ENCODE measurements around the gene TMTC2. TPM values are rescaled to one million over a fixed set of nuclear protein-coding genes. Genes with fewer than 3 reads are reported as not detected.

The TMTC2 gene
- total and polyA plus RNA-seq, 2 donors (not counting 1 experiment from before 2014, with no cell fraction given): 2.4 to 3.2 TPM

DNA sequence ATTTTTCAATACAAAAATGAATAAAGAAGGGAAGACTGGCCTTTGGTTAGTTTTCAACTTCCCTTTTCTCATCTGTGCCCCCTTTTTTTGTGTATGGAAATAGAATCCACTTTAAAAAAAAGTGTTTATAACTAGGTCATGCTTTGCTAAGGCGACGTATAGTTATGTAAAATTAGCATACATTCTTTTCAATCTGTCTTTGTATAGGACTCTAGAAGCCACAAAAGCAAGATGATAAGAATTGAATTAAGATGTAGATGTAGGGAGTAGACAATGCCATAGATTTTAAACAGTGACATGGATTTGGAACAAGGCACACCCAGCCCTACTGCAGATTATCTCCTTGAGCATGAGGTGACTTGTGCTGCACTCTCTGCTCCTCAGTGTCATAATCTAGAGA is 354.3 kb downstream of the TMTC2 start:
- Histone ChIP-seq H3K4me3 (ENCODE audit: control extremely low read depth in 1 of 5, extremely low read depth in 1 of 5, insufficient read depth in 1 of 5, low read depth in 2 of 5, low read length in 4 of 5) (no peak overlapping the region), H3K9ac (ENCODE audit: low read length) (no peak overlapping the region), H3K79me2 (ENCODE audit: control insufficient read depth, insufficient read depth, low read length) (no peaks in the 10 kb centered on the region), H3K27ac (ENCODE audit: low read length in 2 of 2) (no peak overlapping the region), H3K27me3 (replicated peaks in 1 of 4; ENCODE audit: control extremely low read depth in 1 of 4, control insufficient read depth in 3 of 4, insufficient read depth in 4 of 4, low read length in 3 of 4) (no peaks in the 10 kb centered on the region), H3K4me2 (replicated peaks; ENCODE audit: low read depth, low read length, poor library complexity, severe bottlenecking) (no peak overlapping the region), H4K20me1 (ENCODE audit: control insufficient read depth, insufficient read depth, low read length, poor library complexity, severe bottlenecking) (no peaks in the 10 kb centered on the region), H3K4me1 (ENCODE audit: control insufficient read depth in 2 of 2, insufficient read depth in 2 of 2, low read length in 2 of 2) (no peaks in the 10 kb centered on the region), H3K9me3 (ENCODE audit: control extremely low read depth in 1 of 3, control insufficient read depth in 2 of 3, insufficient read depth in 1 of 3, low read length in 2 of 3) (no peaks in the 10 kb centered on the region), H3K36me3 (replicated peaks in 1 of 2; ENCODE audit: control extremely low read depth in 1 of 2, control insufficient read depth in 1 of 2, extremely low read depth in 1 of 2, insufficient read depth in 2 of 2, low read length in 1 of 2) (no peaks in the 10 kb centered on the region), H2AFZ (ENCODE audit: insufficient read depth, low read depth, low read length, poor library complexity, severe bottlenecking) (no peak overlapping the region)
- CTCF ChIA-PET: no interaction called here
- Mint-ChIP-seq H3K4me3 (no peak overlapping the region), H3K9me3 (ENCODE audit: insufficient read depth) (no peaks in the 10 kb centered on the region), H3K27me3 (no peaks in the 10 kb centered on the region), H3K4me1 (no peaks in the 10 kb centered on the region), H3K27ac (no peak overlapping the region)
- DNase-seq (no peak), ATAC-seq (ENCODE audit: low read depth) (no peak)
- WGBS (ENCODE audit: insufficient coverage): no CpG with 5 or more reads among the region's 2 CpGs
- intact Hi-C loops (cut with micrococcal nuclease): no loop called here
- POLR2A ChIA-PET: no interaction called here
- TF ChIP-seq, protein P1, sequence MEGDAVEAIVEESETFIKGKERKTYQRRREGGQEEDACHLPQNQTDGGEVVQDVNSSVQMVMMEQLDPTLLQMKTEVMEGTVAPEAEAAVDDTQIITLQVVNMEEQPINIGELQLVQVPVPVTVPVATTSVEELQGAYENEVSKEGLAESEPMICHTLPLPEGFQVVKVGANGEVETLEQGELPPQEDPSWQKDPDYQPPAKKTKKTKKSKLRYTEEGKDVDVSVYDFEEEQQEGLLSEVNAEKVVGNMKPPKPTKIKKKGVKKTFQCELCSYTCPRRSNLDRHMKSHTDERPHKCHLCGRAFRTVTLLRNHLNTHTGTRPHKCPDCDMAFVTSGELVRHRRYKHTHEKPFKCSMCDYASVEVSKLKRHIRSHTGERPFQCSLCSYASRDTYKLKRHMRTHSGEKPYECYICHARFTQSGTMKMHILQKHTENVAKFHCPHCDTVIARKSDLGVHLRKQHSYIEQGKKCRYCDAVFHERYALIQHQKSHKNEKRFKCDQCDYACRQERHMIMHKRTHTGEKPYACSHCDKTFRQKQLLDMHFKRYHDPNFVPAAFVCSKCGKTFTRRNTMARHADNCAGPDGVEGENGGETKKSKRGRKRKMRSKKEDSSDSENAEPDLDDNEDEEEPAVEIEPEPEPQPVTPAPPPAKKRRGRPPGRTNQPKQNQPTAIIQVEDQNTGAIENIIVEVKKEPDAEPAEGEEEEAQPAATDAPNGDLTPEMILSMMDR (IDR thresholded peaks at IDR 0.05): no peak
- TF ChIP-seq EZH2 (IDR thresholded peaks at IDR 0.05; ENCODE audit: borderline replicate concordance, insufficient read depth, low read depth, low read length, poor library complexity, severe bottlenecking): no peak

- 87% methylated on average over 5 of the region's 9 CpGs for WGBS (ENCODE audit: insufficient coverage)
- intact Hi-C loops (cut with micrococcal nuclease): no loop called here
- Mint-ChIP-seq H3K27ac (no peak overlapping the region), H3K4me3 (no peak overlapping the region), H3K9me3 (ENCODE audit: insufficient read depth) (no peaks in the 10 kb centered on the region), H3K27me3 (no peaks in the 10 kb centered on the region), H3K4me1 (no peaks in the 10 kb centered on the region)
- ATAC-seq (ENCODE audit: low read depth) (no peak), DNase-seq (no peak)
- Histone ChIP-seq H3K36me3 (replicated peaks in 1 of 2; ENCODE audit: control extremely low read depth in 1 of 2, control insufficient read depth in 1 of 2, extremely low read depth in 1 of 2, insufficient read depth in 2 of 2, low read length in 1 of 2) (no peaks in the 10 kb centered on the region), H4K20me1 (ENCODE audit: control insufficient read depth, insufficient read depth, low read length, poor library complexity, severe bottlenecking) (no peaks in the 10 kb centered on the region), H3K27me3 (replicated peaks in 1 of 4; ENCODE audit: control extremely low read depth in 1 of 4, control insufficient read depth in 3 of 4, insufficient read depth in 4 of 4, low read length in 3 of 4) (no peaks in the 10 kb centered on the region), H2AFZ (ENCODE audit: insufficient read depth, low read depth, low read length, poor library complexity, severe bottlenecking) (no peak overlapping the region), H3K4me3 (ENCODE audit: control extremely low read depth in 1 of 5, extremely low read depth in 1 of 5, insufficient read depth in 1 of 5, low read depth in 2 of 5, low read length in 4 of 5) (no peak overlapping the region), H3K9me3 (ENCODE audit: control extremely low read depth in 1 of 3, control insufficient read depth in 2 of 3, insufficient read depth in 1 of 3, low read length in 2 of 3) (no peaks in the 10 kb centered on the region), H3K27ac (ENCODE audit: low read length in 2 of 2) (no peak overlapping the region), H3K79me2 (ENCODE audit: control insufficient read depth, insufficient read depth, low read length) (no peaks in the 10 kb centered on the region), H3K9ac (ENCODE audit: low read length) (no peak overlapping the region), H3K4me1 (ENCODE audit: control insufficient read depth in 2 of 2, insufficient read depth in 2 of 2, low read length in 2 of 2) (no peaks in the 10 kb centered on the region), H3K4me2 (replicated peaks; ENCODE audit: low read depth, low read length, poor library complexity, severe bottlenecking) (no peak overlapping the region)
- POLR2A ChIA-PET: no interaction called here
- no peak for TF ChIP-seq EZH2 (IDR thresholded peaks at IDR 0.05; ENCODE audit: borderline replicate concordance, insufficient read depth, low read depth, low read length, poor library complexity, severe bottlenecking)
- TF ChIP-seq, protein P1 (IDR thresholded peaks at IDR 0.05): no peak
- CTCF ChIA-PET: no interaction called here
These were observed 355.9 kb downstream of the TMTC2 start for GRCh38 chr12:83042441-83043200.

All from B cell (primary cell).